Stimulated activated CD4-positive, alpha-beta T cell treated with anti-CD3 and anti-CD28 coated beads, TNF-alpha, amount 100 ng/mL, for 48 hours (primary cell): Measurements from ENCODE around the gene LAMC2.
"Not testable (repeated sequence)": the region's sequence is repeated elsewhere in the genome, so short reads cannot be mapped to it uniquely, and the experiment has no call there.

Experiments
- DNase-seq, 3 donors: peaks; one replicate each; pipeline ENCODE4 v3.0.0-alpha.2; 2020; ENCODE audit warnings: low read depth in 3 of 3

LAMC2 gene

GRCh38 chr1:183263886-183264602, 78.0 kb downstream of the LAMC2 start:
- no peak for DNase-seq

GRCh38 chr1:183267646-183268431, 81.8 kb downstream of the LAMC2 start:
- DNase-seq, result no peak

- no peak for DNase-seq
Observed at GRCh38 chr1:183270541-183271141, 84.6 kb downstream of the LAMC2 start.

- DNase-seq, result no peak
Observed at GRCh38 chr1:183272390-183272848, 86.4 kb downstream of the LAMC2 start.

GRCh38 chr1:183273300-183273699, 87.2 kb downstream of the LAMC2 start:
- DNase-seq, result no peak

GRCh38 chr1:183273984-183274383, 87.9 kb downstream of the LAMC2 start:
- not testable (repeated sequence) for DNase-seq

- DNase-seq, result no peak
Observed at GRCh38 chr1:183274836-183275235, 88.8 kb downstream of the LAMC2 start.

- DNase-seq, result no peak
Observed at GRCh38 chr1:183275322-183275721, 89.3 kb downstream of the LAMC2 start.

- DNase-seq, result no peak
Observed at GRCh38 chr1:183276386-183277080, 90.5 kb downstream of the LAMC2 start.

- DNase-seq, result no peak
Observed at GRCh38 chr1:183277821-183278738, 92.0 kb downstream of the LAMC2 start.

GRCh38 chr1:183278739-183279591, 92.9 kb downstream of the LAMC2 start:
- DNase-seq, result no peak

GRCh38 chr1:183279835-183280234, 93.8 kb downstream of the LAMC2 start:
- no peak for DNase-seq

GRCh38 chr1:183281039-183281438, 95.0 kb downstream of the LAMC2 start:
- no peak for DNase-seq

- peak; percentile 51 to 68 (median 52) for DNase-seq
Observed at GRCh38 chr1:183281553-183282091, 95.6 kb downstream of the LAMC2 start.

- no peak for DNase-seq
Observed at GRCh38 chr1:183282101-183282855, 96.2 kb downstream of the LAMC2 start.

GRCh38 chr1:183283286-183283685, 97.2 kb downstream of the LAMC2 start:
- DNase-seq, result no peak

GRCh38 chr1:183284086-183284485, 98.0 kb downstream of the LAMC2 start:
- no peak for DNase-seq

GRCh38 chr1:183285256-183285655, 99.2 kb downstream of the LAMC2 start:
- no peak for DNase-seq

GRCh38 chr1:183285746-183286145, 99.7 kb downstream of the LAMC2 start:
- no peak for DNase-seq
